Bone marrow (tissue), 2 donors: ENCODE results near the gene ANKRD13A.
"Not testable (repeated sequence)": the region's sequence is repeated elsewhere in the genome, so short reads cannot be mapped to it uniquely, and the experiment has no call there.

Experiments used
- DNase-seq, 2 donors: peaks; one replicate each; lab custom pipeline; 2025; lab: John Stamatoyannopoulos, UW

The ANKRD13A gene

GRCh38 chr12:109983432-109984142 is 15.6 kb upstream of the ANKRD13A start:
- DNase-seq: no peak

- DNase-seq: not testable (repeated sequence)
These were observed 13.0 kb upstream of the ANKRD13A start for GRCh38 chr12:109986236-109986635.

- DNase-seq: no peak
These were observed 11.6 kb upstream of the ANKRD13A start for GRCh38 chr12:109987615-109988014.

GRCh38 chr12:109988274-109988673 is 11.0 kb upstream of the ANKRD13A start:
- no peak for DNase-seq

- DNase-seq: no peak
These were observed 10.3 kb upstream of the ANKRD13A start for GRCh38 chr12:109988903-109989302.

- DNase-seq: no peak
These were observed 9.8 kb upstream of the ANKRD13A start for GRCh38 chr12:109989380-109989779.

GRCh38 chr12:109991586-109991985 is 7.6 kb upstream of the ANKRD13A start:
- DNase-seq: no peak

GRCh38 chr12:109993091-109993490 is 6.1 kb upstream of the ANKRD13A start:
- no peak for DNase-seq

- DNase-seq: peak in 1 of 2 donors; percentile 68
These were observed 4.6 kb upstream of the ANKRD13A start for GRCh38 chr12:109994401-109995175.

GRCh38 chr12:109995361-109995685 is 3.9 kb upstream of the ANKRD13A start:
- DNase-seq: no peak

- peak; percentile 58 to 79 for DNase-seq
These were observed 3.3 kb upstream of the ANKRD13A start, which contains the start of gene GIT2 for GRCh38 chr12:109995686-109996482. Gene GIT2, minus strand, starts transcription at chr12:109996368. Its CDS starts 144 bp downstream, at chr12:109996224.

- no peak for DNase-seq
These were observed 2.8 kb upstream of the ANKRD13A start for GRCh38 chr12:109996483-109996853.

- no peak for DNase-seq
These were observed 1.8 kb upstream of the ANKRD13A start for GRCh38 chr12:109997393-109997792.

- no peak for DNase-seq
These were observed 858 bp upstream of the ANKRD13A start for GRCh38 chr12:109998241-109998903.

GRCh38 chr12:109999649-109999971 is 380 bp downstream of the ANKRD13A start:
- no peak for DNase-seq

GRCh38 chr12:109999983-110000505 is 814 bp downstream of the ANKRD13A start:
- DNase-seq: no peak

GRCh38 chr12:110001596-110001995 is 2.4 kb downstream of the ANKRD13A start:
- no peak for DNase-seq

GRCh38 chr12:110002676-110003515 is 3.7 kb downstream of the ANKRD13A start:
- DNase-seq: no peak

- no peak for DNase-seq
These were observed 5.4 kb downstream of the ANKRD13A start for GRCh38 chr12:110004598-110004997.

GRCh38 chr12:110005319-110005973 is 6.2 kb downstream of the ANKRD13A start:
- no peak for DNase-seq

- no peak for DNase-seq
These were observed 6.9 kb downstream of the ANKRD13A start for GRCh38 chr12:110006115-110006514.
